Prostate gland (tissue), 2 donors: ENCODE data around the gene AK3. TPM values are rescaled to one million over a fixed set of nuclear protein-coding genes. Genes with fewer than 3 reads are reported as not detected.

Experiments
- DNase-seq: peaks from one replicate; pipeline ENCODE4 v3.0.0-alpha.2; 2019; ENCODE audit warnings: low spot score
- H3K27ac ChIP-seq, 2 donors: fragments of 200-600 bp; sonication (generic); 2 replicates each; pipeline ENCODE4 v1.5.1; 2017 to 2019
- H3K27me3 ChIP-seq: fragments of 200-600 bp; sonication (generic); replicated peaks from 2 replicates; pipeline ENCODE4 v1.5.1; 2019; ENCODE audit not compliant: insufficient read depth
- H3K36me3 ChIP-seq, 2 donors: fragments of 200-600 bp; sonication (generic); 1 replicate in 1 of 2; 2 replicates in 1 of 2; pipeline versions ENCODE4 v1.5.1 to v1.8.1; 2017 to 2019
- H3K4me1 ChIP-seq: fragments of 200-600 bp; sonication (generic); replicated peaks from 2 replicates; pipeline ENCODE4 v1.5.1; 2019
- H3K4me3 ChIP-seq, 2 donors: fragments of 200-600 bp; sonication (generic); 2 replicates each; pipeline ENCODE4 v1.5.1; 2017 to 2019
- H3K9me3 ChIP-seq: fragments of 200-600 bp; sonication (generic); 2 replicates; pipeline ENCODE4 v1.5.1; 2017
- CTCF ChIP-seq, 4 experiments: fragments of 200-600 bp in 2 of 4; fragments of 450-650 bp in 2 of 4; sonication (generic) in 2 of 4; IDR thresholded peaks; 1 replicate in 3 of 4; 2 replicates in 1 of 4; pipeline ENCODE4 v1.5.1; 2016 to 2019; ENCODE audit warnings: antibody characterized with exemption in 4 of 4, mild to moderate bottlenecking in 2 of 4, moderate library complexity in 2 of 4
- POLR2A ChIP-seq: fragments of 450-650 bp; IDR thresholded peaks from one replicate; pipeline ENCODE4 v1.6.1; 2016; ENCODE audit warnings: antibody characterized with exemption, mild to moderate bottlenecking
- POLR2AphosphoS5 ChIP-seq: sonication (generic); formaldehyde crosslinking; IDR thresholded peaks from one replicate; pipeline ENCODE4 v1.6.1; 2017; ENCODE audit warnings: antibody characterized with exemption
- WGBS: methylation state at CpG from one replicate; pipeline ENCODE4 v1.1.5; 2018; 5-methylcytosine and 5-hydroxymethylcytosine counted together
- intact Hi-C: fragments of 100-400 bp; cut with DNase I; formaldehyde crosslinking; loops from one replicate; pipeline ENCODE4 v1.14.2; 2022
- total RNA-seq, 2 donors: library from RNA; depleted of rRNA; stranded (reverse); fragments of >200 nt; gene quantifications; one replicate each; pipeline ENCODE4 v1.1.0, GENCODE V29; 2016

AK3 gene
- total RNA-seq, 2 donors from 2014 or later: 44.8 to 74.3 TPM

GRCh38 chr9:4741365-4742089 is 525 bp upstream of the AK3 start:
- Histone ChIP-seq H3K4me3 (peak overlapping the region; percentile 75 to 82), H3K36me3 (no peaks in the 10 kb centered on the region), H3K9me3 (no peaks in the 10 kb centered on the region), H3K27ac (peak overlapping the region; percentile 93 to 97), H3K4me1 (peaks cover 5% of the 10 kb centered on the region), H3K27me3 (no peaks in the 10 kb centered on the region)
- intact Hi-C loops: loop anchor here (5.0 kb wide), 1 partner anchor 359 kb away; no protein-coding TSS in a partner anchor
- DNase-seq: peak; percentile 38
- TF ChIP-seq POLR2A (no peak), POLR2AphosphoS5 (no peak), CTCF (IDR thresholded peaks at IDR 0.05) (no peak)
- 2% methylated on average over 54 of the region's 54 CpGs for WGBS

GRCh38 chr9:4740388-4740637 is 689 bp downstream of the AK3 start:
- no peak for TF ChIP-seq POLR2A
- TF ChIP-seq POLR2AphosphoS5: no peak
- TF ChIP-seq CTCF (IDR thresholded peaks at IDR 0.05): no peak
- Histone ChIP-seq H3K27ac (peak overlapping the region; percentile 93 to 97), H3K9me3 (no peaks in the 10 kb centered on the region), H3K27me3 (no peaks in the 10 kb centered on the region), H3K4me1 (peaks cover 5% of the 10 kb centered on the region), H3K36me3 (no peaks in the 10 kb centered on the region), H3K4me3 (peak overlapping the region; percentile 75 to 82)
- intact Hi-C loops: loop anchor here (1.0 to 5.0 kb wide), 2 partner anchors 78 to 358 kb away; partner anchors contain the start of gene PLPP6
- WGBS: 1% methylated on average over 4 of the region's 4 CpGs
- no peak for DNase-seq

- TF ChIP-seq CTCF (IDR thresholded peaks at IDR 0.05): no peak
- TF ChIP-seq POLR2AphosphoS5: no peak
- TF ChIP-seq POLR2A: no peak
- H3K9me3 ChIP-seq: no peaks in the 10 kb centered on the region
- peak overlapping the region; percentile 93 to 97 for H3K27ac ChIP-seq
- no peaks in the 10 kb centered on the region for H3K36me3 ChIP-seq
- WGBS: 18% methylated on average over 26 of the region's 26 CpGs
- no peak for DNase-seq
- H3K4me1 ChIP-seq: peaks cover 5% of the 10 kb centered on the region
- intact Hi-C loops: loop anchor here (1.0 to 5.0 kb wide), 2 partner anchors 77 to 357 kb away; partner anchors contain the start of gene PLPP6
- peak overlapping the region; percentile 75 to 82 for H3K4me3 ChIP-seq
- H3K27me3 ChIP-seq: no peaks in the 10 kb centered on the region
Measured at GRCh38 chr9:4739587-4740387, 1.2 kb downstream of the AK3 start.

- 77% methylated on average over 19 of the region's 19 CpGs for WGBS
- H3K9me3 ChIP-seq: no peaks in the 10 kb centered on the region
- H3K4me1 ChIP-seq: peaks cover 5% of the 10 kb centered on the region
- H3K27me3 ChIP-seq: no peaks in the 10 kb centered on the region
- intact Hi-C loops: no loop called here
- TF ChIP-seq CTCF (IDR thresholded peaks at IDR 0.05) (no peak), POLR2AphosphoS5 (no peak), POLR2A (no peak)
- H3K27ac ChIP-seq: peak overlapping the region in 1 of 2 donors; percentile 93
- DNase-seq: no peak
- peak overlapping the region; percentile 75 to 82 for H3K4me3 ChIP-seq
- no peaks in the 10 kb centered on the region for H3K36me3 ChIP-seq
Measured at GRCh38 chr9:4738866-4739586, 2.0 kb downstream of the AK3 start.
